H1 (cell line): ENCODE data around the gene GLDC. TPM values are rescaled to one million over a fixed set of nuclear protein-coding genes. Genes with fewer than 3 reads are reported as not detected.

Experiments
- CTCF ChIA-PET: fragments of 300-600 bp; sonication (Branson Sonifier 250); formaldehyde crosslinking; loops from one replicate; lab custom pipeline; 2021; ENCODE audit not compliant: partially characterized antibody; lab: Charles Lee
- POLR2A ChIA-PET: fragments of 300-600 bp; sonication (Branson Sonifier 250); formaldehyde crosslinking; loops from one replicate; lab custom pipeline; 2021; ENCODE audit warnings: inconsistent platforms; ENCODE audit not compliant: partially characterized antibody; lab: Charles Lee
- DNase-seq, 2 experiments: peaks; one replicate each; pipeline versions ENCODE4 v3.0.0 to v3.0.0-alpha.2; 2010 to 2022; ENCODE audit warnings: low spot score in 2 of 2, low read depth in 1 of 2, mixed read lengths in 1 of 2
- FAIRE-seq: peaks from 2 replicates; lab custom pipeline; 2011; peaks lifted over from hg19 to GRCh38; lab: Jason Lieb, UNC
- H2AFZ ChIP-seq: 2 replicates; pipeline ENCODE4 v1.8.1; 2012; ENCODE audit warnings: low read length, inconsistent platforms
- H2AK5ac ChIP-seq: 2 replicates; pipeline ENCODE4 v1.6.1; 2013; ENCODE audit warnings: low read depth, low read length
- H2BK120ac ChIP-seq: replicated peaks from 2 replicates; pipeline ENCODE3; 2013; ENCODE audit warnings: low read depth, low read length, inconsistent platforms
- H2BK12ac ChIP-seq: 2 replicates; pipeline ENCODE4 v1.6.1; 2013; ENCODE audit warnings: low read depth, low read length
- H2BK15ac ChIP-seq: 2 replicates; pipeline ENCODE4 v1.6.1; 2013; ENCODE audit warnings: low read length
- H2BK20ac ChIP-seq: 2 replicates; pipeline ENCODE4 v1.6.1; 2013; ENCODE audit warnings: low read length
- H2BK5ac ChIP-seq: 2 replicates; pipeline ENCODE4 v1.6.1; 2013; ENCODE audit warnings: low read depth, low read length
- H3K14ac ChIP-seq: 2 replicates; pipeline ENCODE4 v1.6.1; 2013; ENCODE audit warnings: inconsistent platforms; ENCODE audit not compliant: insufficient read length
- H3K18ac ChIP-seq: 2 replicates; pipeline ENCODE4 v1.6.1; 2013; ENCODE audit warnings: low read length; ENCODE audit errors: extremely low read depth
- H3K23ac ChIP-seq: 2 replicates; pipeline ENCODE4 v1.6.1; 2013; ENCODE audit warnings: inconsistent platforms; ENCODE audit not compliant: insufficient read length
- H3K23me2 ChIP-seq: 2 replicates; pipeline ENCODE4 v1.6.1; 2013; ENCODE audit warnings: low read depth, low read length
- H3K27ac ChIP-seq: 2 replicates; pipeline ENCODE4 v1.6.1; 2011; ENCODE audit warnings: low read depth, low read length, inconsistent platforms
- H3K27me3 ChIP-seq, 4 experiments: replicated peaks in 1 of 4; 1 replicate in 1 of 4; 2 replicates in 3 of 4; pipeline versions ENCODE4 v1.6.1 to v1.8.1; 2011 to 2013; ENCODE audit warnings: low read length in 3 of 4, mild to moderate bottlenecking in 3 of 4, inconsistent platforms in 2 of 4, mixed read lengths in 2 of 4, moderate library complexity in 1 of 4; ENCODE audit not compliant: control insufficient read depth in 3 of 4, insufficient read depth in 3 of 4; ENCODE audit errors: extremely low read depth in 1 of 4
- H3K36me3 ChIP-seq, 4 experiments: 2 replicates each; pipeline versions ENCODE4 v1.6.1 to v1.8.1; 2011 to 2013; ENCODE audit warnings: mild to moderate bottlenecking in 4 of 4, low read length in 3 of 4, moderate library complexity in 2 of 4, control low read depth in 1 of 4, inconsistent platforms in 1 of 4; ENCODE audit not compliant: insufficient read depth in 4 of 4, control insufficient read depth in 2 of 4
- H3K4ac ChIP-seq: replicated peaks from 2 replicates; pipeline ENCODE3; 2013; ENCODE audit warnings: low read length, low read depth, mixed read lengths, inconsistent platforms; ENCODE audit not compliant: insufficient read length
- H3K4me1 ChIP-seq, 4 experiments: replicated peaks in 1 of 4; 1 replicate in 1 of 4; 2 replicates in 3 of 4; pipeline versions ENCODE4 v1.6.1 to v1.8.1; 2011 to 2013; ENCODE audit warnings: low read length in 3 of 4, inconsistent platforms in 2 of 4, mixed read lengths in 1 of 4; ENCODE audit not compliant: insufficient read depth in 4 of 4, control insufficient read depth in 3 of 4
- H3K4me2 ChIP-seq, 2 experiments: 2 replicates each; pipeline versions ENCODE4 v1.6.1 to v1.8.1; 2011 to 2013; ENCODE audit warnings: low read depth in 2 of 2, low read length in 2 of 2, control low read depth in 1 of 2, inconsistent platforms in 1 of 2, mild to moderate bottlenecking in 1 of 2; ENCODE audit not compliant: insufficient read depth in 1 of 2
- H3K4me3 ChIP-seq, 4 experiments: fragments of 200-600, 300-600 bp in 1 of 4; sonication (generic), shearing (Covaris generic), sonication (Bioruptor Twin) in 1 of 4; 2 replicates each; pipeline versions ENCODE4 v1.5.1 to v1.8.1; 2011 to 2016; ENCODE audit warnings: low read length in 4 of 4, low read depth in 3 of 4, control low read depth in 2 of 4, inconsistent platforms in 2 of 4, mild to moderate bottlenecking in 2 of 4, mixed read lengths in 1 of 4, moderate library complexity in 1 of 4; ENCODE audit not compliant: insufficient read depth in 2 of 4; ENCODE audit errors: extremely low read depth in 1 of 4
- H3K56ac ChIP-seq: replicated peaks from 2 replicates; pipeline ENCODE3; 2013; ENCODE audit warnings: low read depth, mild to moderate bottlenecking, mixed read lengths, low read length, inconsistent platforms; ENCODE audit not compliant: insufficient read length
- H3K79me1 ChIP-seq: 2 replicates; pipeline ENCODE4 v1.6.1; 2013; ENCODE audit warnings: low read depth, low read length, control low read depth
- H3K79me2 ChIP-seq, 2 experiments: 2 replicates each; pipeline versions ENCODE4 v1.6.1 to v1.8.1; 2012 to 2013; ENCODE audit warnings: low read length in 2 of 2, mild to moderate bottlenecking in 2 of 2, inconsistent platforms in 1 of 2; ENCODE audit not compliant: insufficient read depth in 2 of 2, control insufficient read depth in 1 of 2
- H3K9ac ChIP-seq, 4 experiments: replicated peaks in 1 of 4; 1 replicate in 1 of 4; 2 replicates in 3 of 4; pipeline versions ENCODE4 v1.6.1 to v1.8.1; 2011 to 2013; ENCODE audit warnings: low read depth in 3 of 4, low read length in 3 of 4, control low read depth in 2 of 4, mild to moderate bottlenecking in 2 of 4, moderate library complexity in 2 of 4, inconsistent platforms in 1 of 4; ENCODE audit errors: extremely low read depth in 1 of 4
- H3K9me3 ChIP-seq, 2 experiments: 2 replicates each; pipeline versions ENCODE4 v1.6.1 to v1.8.1; 2012 to 2013; ENCODE audit warnings: mild to moderate bottlenecking in 2 of 2, moderate library complexity in 2 of 2, control low read depth in 1 of 2, inconsistent platforms in 1 of 2, low read depth in 1 of 2, low read length in 1 of 2, mixed read lengths in 1 of 2; ENCODE audit not compliant: insufficient read depth in 2 of 2
- H4K20me1 ChIP-seq, 2 experiments: replicated peaks in 1 of 2; 2 replicates each; pipeline versions ENCODE3 to v1.8.1; 2011 to 2013; ENCODE audit warnings: inconsistent platforms in 2 of 2, low read length in 2 of 2, mild to moderate bottlenecking in 1 of 2; ENCODE audit not compliant: insufficient read depth in 2 of 2, control insufficient read depth in 1 of 2
- H4K5ac ChIP-seq: 2 replicates; pipeline ENCODE4 v1.6.1; 2013; ENCODE audit warnings: low read length, low read depth, mixed read lengths, inconsistent platforms; ENCODE audit not compliant: insufficient read length
- H4K8ac ChIP-seq: 2 replicates; pipeline ENCODE4 v1.8.0; 2013; ENCODE audit warnings: mild to moderate bottlenecking, moderate library complexity, low read length, inconsistent platforms; ENCODE audit not compliant: insufficient read depth; ENCODE audit errors: extremely low read depth
- H4K91ac ChIP-seq: replicated peaks from 2 replicates; pipeline ENCODE3; 2013; ENCODE audit warnings: low read length, mixed read lengths, inconsistent platforms; ENCODE audit not compliant: insufficient read length
- BACH1 ChIP-seq: IDR thresholded peaks from 2 replicates; pipeline ENCODE4 v1.6.1; 2012; ENCODE audit warnings: low read length, improper control_type of control experiment
- CHD1 ChIP-seq: IDR thresholded peaks from 2 replicates; pipeline ENCODE4 v1.6.1; 2012; ENCODE audit warnings: low read depth, low read length, improper control_type of control experiment
- CTBP2 ChIP-seq: IDR thresholded peaks from 2 replicates; pipeline ENCODE4 v1.7.0; 2011; ENCODE audit warnings: borderline replicate concordance, mild to moderate bottlenecking, moderate library complexity, mixed read lengths, low read length; ENCODE audit not compliant: insufficient read depth, insufficient read length
- E2F6 ChIP-seq: IDR thresholded peaks from 2 replicates; pipeline ENCODE4 v1.6.1; 2012; ENCODE audit warnings: inconsistent platforms
- EP300 ChIP-seq, 2 experiments: IDR thresholded peaks; 1 replicate in 1 of 2; 2 replicates in 1 of 2; pipeline ENCODE4 v1.6.1; 2011 to 2012; ENCODE audit warnings: low read depth in 2 of 2, low read length in 2 of 2, mild to moderate bottlenecking in 2 of 2, borderline replicate concordance in 1 of 2, inconsistent platforms in 1 of 2, moderate library complexity in 1 of 2
- EZH2 ChIP-seq: fragments of 200-600 bp; sonication (generic); IDR thresholded peaks from 2 replicates; pipeline ENCODE4 v1.7.1; 2012; ENCODE audit warnings: low read depth, mild to moderate bottlenecking, moderate library complexity, low read length, inconsistent platforms; ENCODE audit not compliant: severe bottlenecking
- MAFK ChIP-seq: IDR thresholded peaks from 2 replicates; pipeline ENCODE4 v1.6.1; 2012; ENCODE audit warnings: low read depth, mild to moderate bottlenecking, improper control_type of control experiment, low read length
- RXRA ChIP-seq: IDR thresholded peaks from 2 replicates; pipeline ENCODE4 v1.6.1; 2011; ENCODE audit warnings: low read depth, mild to moderate bottlenecking, low read length, moderate library complexity; ENCODE audit not compliant: insufficient read depth
- SIN3A ChIP-seq, 2 experiments: IDR thresholded peaks in 1 of 2; conservative IDR thresholded peaks in 1 of 2; 2 replicates each; pipeline ENCODE4 v1.6.1; 2011 to 2012; ENCODE audit warnings: low read length in 2 of 2, improper control_type of control experiment in 1 of 2, low read depth in 1 of 2, mild to moderate bottlenecking in 1 of 2
- SP4 ChIP-seq: IDR thresholded peaks from 2 replicates; pipeline ENCODE4 v1.6.1; 2012; ENCODE audit warnings: low read length, inconsistent platforms
- WGBS, 2 experiments: shearing (Covaris generic) in 1 of 2; methylation state at CpG; one replicate each; pipeline versions ENCODE4 v1.1.6 to v1.1.7; 2013 to 2015; ENCODE audit warnings: low lambda C conversion rate in 2 of 2, mixed read lengths in 2 of 2, inconsistent platforms in 1 of 2, low coverage in 1 of 2, missing lambda C conversion rate in 1 of 2; ENCODE audit not compliant: insufficient replicate concordance in 2 of 2, insufficient coverage in 1 of 2, insufficient read length in 1 of 2; ENCODE audit errors: extremely low coverage in 1 of 2, missing lambda C conversion rate in 1 of 2; 5-methylcytosine and 5-hydroxymethylcytosine counted together
- polyA plus RNA-seq, 7 experiments: library from polyadenylated mRNA; depleted of rRNA in 3 of 7; stranded (reverse) in 5 of 7; unstranded in 2 of 7; fragments of >200 nt in 5 of 7; fragments of 200-250 nt in 2 of 7; gene quantifications; 1 replicate in 5 of 7; 2 replicates in 1 of 7; 4 replicates in 1 of 7; pipeline versions ENCODE4 v1.2.1 to v1.2.3, GENCODE V29; 2011 to 2013; ENCODE audit warnings: missing spikeins in 2 of 7, mixed read lengths in 2 of 7
- total RNA-seq: library from RNA; stranded (reverse); fragmentation: NEBNext Ultra II Directional; extraction: Animal tissue kit (Norgen Biotek cat#: 25700); gene quantifications from 2 replicates; pipeline ENCODE4 v1.2.1, GENCODE V29; 2021

Gene GLDC
- total and polyA plus RNA-seq, 2 of the 8 experiments (the other 6 are each of a cell fraction or from before 2014, with no cell fraction given), result 48.8 to 101 TPM

- H3K9ac ChIP-seq, result no peak overlapping the region
- FAIRE-seq, result no peak
- no peak overlapping the region for H3K4me2 ChIP-seq
- no peak overlapping the region for H3K56ac ChIP-seq
- no peaks in the 10 kb centered on the region for H3K23me2 ChIP-seq
- no peak overlapping the region for H2BK15ac ChIP-seq
- H3K9me3 ChIP-seq, result no peaks in the 10 kb centered on the region
- no peak overlapping the region for H2BK120ac ChIP-seq
- no peaks in the 10 kb centered on the region for H3K79me1 ChIP-seq
- H3K14ac ChIP-seq, result no peak overlapping the region
- no peak overlapping the region for H3K23ac ChIP-seq
- H2AFZ ChIP-seq, result no peak overlapping the region
- CTCF ChIA-PET, result no interaction called here
- no peak overlapping the region for H4K91ac ChIP-seq
- H2AK5ac ChIP-seq, result no peak overlapping the region
- peaks cover 0 to 12% (median 8%) of the 10 kb centered on the region in 4 experiments; a peak in 6 of 8 replicates for H3K36me3 ChIP-seq
- H4K8ac ChIP-seq, result no peak overlapping the region
- no peak overlapping the region for H2BK5ac ChIP-seq
- POLR2A ChIA-PET, result no interaction called here
- H3K18ac ChIP-seq, result no peak overlapping the region
- H3K4me3 ChIP-seq, result no peak overlapping the region
- no peak overlapping the region for H3K4ac ChIP-seq
- H3K79me2 ChIP-seq, result no peaks in the 10 kb centered on the region
- WGBS, 2 experiments, result 100% methylated on average over 3 of the region's 3 CpGs; no CpG with 5 or more reads in 1 of the 2 experiments
- no peak overlapping the region for H3K27ac ChIP-seq
- H4K5ac ChIP-seq, result no peak overlapping the region
- no peak for DNase-seq
- H2BK20ac ChIP-seq, result no peak overlapping the region
- H3K4me1 ChIP-seq, result no peaks in the 10 kb centered on the region
- H4K20me1 ChIP-seq, result no peaks in the 10 kb centered on the region
- no peak overlapping the region for H2BK12ac ChIP-seq
- H3K27me3 ChIP-seq, result no peaks in the 10 kb centered on the region
- TF ChIP-seq RXRA (no peak), BACH1 (no peak), EZH2 (no peak), SIN3A (conservative IDR thresholded peaks at IDR 0.05 in 1 of 2, IDR thresholded peaks at IDR 0.05 in 1 of 2; ENCODE audit: low read depth in 1 of 2, low read length in 2 of 2) (no peak), CTBP2 (no peak), E2F6 (no peak), CHD1 (no peak), EP300 (IDR thresholded peaks at IDR 0.05; ENCODE audit: borderline replicate concordance in 1 of 2, low read depth in 2 of 2, low read length in 2 of 2) (no peak), SP4 (no peak), MAFK (no peak)
- TF ChIP-seq, all 59 proteins: peak for 0
Measured at GRCh38 chr9:6538666-6539071, 106.9 kb downstream of the GLDC start.
